HG03064 (cell line): ENCODE data around the gene EPX.

ENCODE experiments used
- ATAC-seq: cut with Tn5 transposase; IDR thresholded peaks from one replicate; pipeline ENCODE4 v1.9.1; 2021; ENCODE audit warnings: low read depth; ENCODE audit not compliant: unreplicated experiment

EPX gene

DNA sequence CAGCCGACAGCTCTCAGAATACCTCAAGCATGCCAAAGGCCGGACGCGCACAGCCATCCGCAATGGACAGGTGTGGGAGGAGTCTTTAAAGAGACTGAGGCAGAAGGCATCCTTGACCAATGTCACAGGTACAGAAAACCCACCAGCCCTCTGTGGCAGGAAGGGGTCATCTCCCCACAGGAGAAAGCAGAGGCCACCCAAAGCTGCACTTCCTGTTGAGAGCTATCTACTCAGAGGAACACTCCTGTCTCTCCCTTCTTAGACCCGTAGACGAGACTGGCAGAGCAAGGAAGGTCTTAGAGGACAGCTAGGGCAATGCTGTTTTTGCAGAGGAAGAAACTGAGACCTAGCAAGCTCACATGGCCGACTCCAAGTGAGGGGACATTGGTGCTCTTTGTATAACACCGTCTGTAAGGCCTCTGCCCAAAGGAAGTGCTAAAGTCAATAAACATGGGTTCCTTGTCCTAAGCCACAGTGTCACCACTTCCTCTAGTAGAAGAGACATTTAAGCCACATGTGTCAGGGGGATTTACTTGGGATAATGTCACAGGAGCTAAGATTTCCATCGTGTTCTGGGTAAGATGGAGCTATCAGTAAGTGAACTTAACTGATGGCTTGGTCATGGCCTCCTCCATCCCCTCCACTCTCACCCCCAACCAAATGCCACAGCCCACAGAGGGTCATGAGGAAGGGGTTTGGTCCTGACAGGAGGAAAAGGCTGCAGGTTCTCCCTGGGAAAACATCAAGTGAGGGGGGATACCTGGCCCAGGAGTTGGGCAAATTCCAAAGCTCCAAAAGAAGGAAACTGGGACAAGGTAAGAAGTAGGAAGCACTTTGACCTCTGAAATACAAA is 55.2 kb downstream of the EPX start:
- ATAC-seq, result no peak

DNA sequence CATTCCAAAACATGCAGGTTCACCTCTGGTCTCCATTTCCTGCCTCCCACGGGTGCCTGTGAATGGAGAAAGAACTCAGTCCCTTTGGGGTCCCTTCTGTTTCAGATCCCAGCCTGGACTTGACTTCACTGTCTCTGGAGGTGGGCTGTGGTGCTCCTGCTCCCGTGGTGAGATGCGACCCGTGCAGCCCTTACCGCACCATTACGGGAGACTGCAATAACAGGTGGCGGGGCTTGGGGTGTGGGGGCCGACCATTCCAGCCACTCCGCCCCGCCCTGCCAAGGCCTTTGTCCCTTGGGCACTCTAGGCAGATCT is 56.4 kb downstream of the EPX start:
- no peak for ATAC-seq

DNA sequence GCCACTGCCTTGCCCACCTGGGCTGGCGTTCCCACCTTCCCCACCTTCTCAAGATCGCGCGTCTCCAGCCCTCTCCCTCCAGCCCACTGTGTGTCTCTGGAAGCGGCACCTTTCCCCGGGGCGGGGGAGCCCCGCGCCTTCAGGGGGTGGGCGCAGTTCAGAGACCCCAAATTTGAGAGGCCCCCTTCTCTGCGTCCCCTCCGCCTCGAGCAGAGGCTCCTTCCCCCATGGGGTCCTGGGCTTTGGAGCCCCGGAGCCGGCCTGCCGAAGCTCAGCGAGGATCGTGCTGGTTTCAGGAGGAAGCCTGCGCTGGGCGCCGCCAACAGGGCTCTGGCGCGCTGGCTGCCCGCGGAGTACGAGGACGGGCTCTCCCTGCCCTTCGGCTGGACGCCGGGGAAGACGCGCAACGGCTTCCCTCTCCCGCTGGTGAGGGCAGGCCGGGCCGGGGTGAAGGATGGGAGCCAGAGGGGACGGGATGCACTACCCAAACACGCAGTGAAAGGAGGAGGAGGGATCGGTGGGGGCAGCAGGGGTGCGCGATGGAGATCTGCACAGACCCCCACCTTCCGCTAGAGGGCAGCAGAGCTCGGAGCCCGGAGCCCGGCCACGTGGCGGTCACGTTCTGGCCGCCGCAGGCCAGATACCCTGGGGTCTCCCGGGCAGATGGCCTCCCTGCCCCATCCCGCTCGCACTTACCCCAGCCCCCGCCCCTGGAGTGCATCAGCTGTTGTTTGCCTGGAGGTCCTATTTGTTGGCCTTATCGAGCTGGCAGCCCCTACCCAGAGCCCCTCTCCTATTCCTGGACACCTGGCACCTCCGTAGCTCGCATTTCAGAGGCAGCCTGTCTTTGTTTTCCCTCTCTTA is 57.0 kb downstream of the EPX start:
- ATAC-seq, result no peak

- no peak for ATAC-seq
Observed at GRCh38 chr17:58250344-58251011, 58.0 kb downstream of the EPX start.

DNA sequence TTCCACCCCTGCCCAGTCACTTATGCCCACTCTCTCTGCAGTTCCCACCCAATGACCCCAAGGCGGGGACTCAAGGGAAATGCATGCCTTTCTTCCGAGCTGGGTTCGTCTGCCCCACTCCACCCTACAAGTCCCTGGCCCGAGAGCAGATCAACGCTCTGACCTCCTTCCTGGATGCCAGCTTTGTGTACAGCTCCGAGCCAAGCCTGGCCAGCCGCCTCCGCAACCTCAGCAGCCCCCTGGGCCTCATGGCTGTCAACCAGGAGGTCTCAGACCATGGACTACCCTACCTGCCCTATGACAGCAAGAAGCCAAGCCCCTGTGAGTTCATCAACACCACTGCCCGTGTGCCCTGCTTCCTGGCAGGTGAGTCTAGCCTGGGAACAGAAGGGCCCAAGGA is 59.6 kb downstream of the EPX start:
- ATAC-seq, result no peak

DNA sequence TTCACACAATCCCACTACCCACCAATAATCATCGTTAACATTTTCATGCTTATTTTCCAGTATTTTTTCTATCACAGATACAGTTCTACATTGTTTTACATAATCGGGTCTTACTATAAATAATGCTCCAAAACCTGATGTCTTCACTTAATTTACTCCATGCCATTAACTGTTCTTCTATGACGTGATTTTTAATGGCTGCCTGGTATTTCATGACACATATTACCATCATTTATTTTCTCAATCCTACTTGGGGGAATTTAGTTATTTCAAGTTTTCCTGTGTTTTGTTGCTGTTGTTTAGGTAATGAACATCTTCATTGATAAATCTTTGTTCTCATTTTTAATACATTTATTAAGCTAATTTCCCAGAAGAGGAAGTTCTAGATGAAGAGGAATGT is 60.6 kb downstream of the EPX start:
- ATAC-seq, result no peak
